Lower lobe of right lung (tissue), 2 donors: ENCODE results near the gene POLR2M. TPM values are rescaled to one million over a fixed set of nuclear protein-coding genes. Genes with fewer than 3 reads are reported as not detected.

ENCODE experiments used
- ATAC-seq, 2 donors: fragments of 200-7000 bp; cut with Tn5 transposase; one replicate each; pipeline ENCODE4 v1.9.1; 2020 to 2022; ENCODE audit warnings: mild to moderate bottlenecking in 2 of 2, moderate library complexity in 2 of 2
- DNase-seq: peaks from one replicate; pipeline ENCODE4 v3.0.0-alpha.2; 2020
- H3K27ac ChIP-seq: fragments of 200-600 bp; one replicate; pipeline ENCODE4 v1.8.0; 2022
- H3K27me3 ChIP-seq: fragments of 200-600 bp; one replicate; pipeline ENCODE4 v1.8.0; 2022; ENCODE audit warnings: low read depth
- H3K36me3 ChIP-seq: fragments of 200-600 bp; one replicate; pipeline ENCODE4 v1.8.0; 2022; ENCODE audit warnings: mild to moderate bottlenecking
- H3K4me1 ChIP-seq: fragments of 200-600 bp; one replicate; pipeline ENCODE4 v1.8.0; 2022
- H3K4me3 ChIP-seq: fragments of 200-600 bp; one replicate; pipeline ENCODE4 v1.8.0; 2022; ENCODE audit warnings: mild to moderate bottlenecking
- H3K9me3 ChIP-seq: fragments of 200-600 bp; one replicate; pipeline ENCODE4 v1.8.0; 2022
- CTCF ChIP-seq: fragments of 200-600 bp; IDR thresholded peaks from one replicate; pipeline ENCODE4 v1.8.0; 2022; ENCODE audit warnings: antibody characterized with exemption, mild to moderate bottlenecking
- intact Hi-C: fragments of 100-400 bp; cut with DNase I; formaldehyde crosslinking; loops from one replicate; pipeline ENCODE4 v1.11.0; 2022
- total RNA-seq: library from RNA; stranded (reverse); fragmentation: NEBNext Ultra II Directional; extraction: Animal tissue kit (Norgen Biotek cat#: 25700); gene quantifications from one replicate; pipeline ENCODE4 v1.2.1, GENCODE V29; 2021
- donor health status: DM: no; HTN: yes; CAD: no; lungs with severe emphysema.

Gene POLR2M
- total RNA-seq, 1 donor from 2014 or later = 58.3 TPM

- no peak for ATAC-seq
- no peak overlapping the region for H3K27ac ChIP-seq
Observed at GRCh38 chr15:57683481-57683880, 23.0 kb upstream of the POLR2M start.

GRCh38 chr15:57684491-57685151, 21.9 kb upstream of the POLR2M start:
- intact Hi-C loops = no loop called here
- H3K27me3 ChIP-seq = no peaks in the 10 kb centered on the region
- H3K4me1 ChIP-seq = no peaks in the 10 kb centered on the region
- H3K27ac ChIP-seq = no peak overlapping the region
- H3K4me3 ChIP-seq = no peak overlapping the region
- no peaks in the 10 kb centered on the region for H3K9me3 ChIP-seq
- no peak for TF ChIP-seq CTCF
- ATAC-seq = no peak
- H3K36me3 ChIP-seq = no peaks in the 10 kb centered on the region
- no peak for DNase-seq

More at GRCh38 chr15:57683481-57683880, 23.0 kb upstream of the POLR2M start:
- DNase-seq = no peak
- H3K4me3 ChIP-seq = no peak overlapping the region
- no peaks in the 10 kb centered on the region for H3K36me3 ChIP-seq
- no peaks in the 10 kb centered on the region for H3K4me1 ChIP-seq
- no peaks in the 10 kb centered on the region for H3K9me3 ChIP-seq
- no peaks in the 10 kb centered on the region for H3K27me3 ChIP-seq
- intact Hi-C loops = no loop called here
- TF ChIP-seq CTCF = no peak

- Histone ChIP-seq H3K36me3 (no peaks in the 10 kb centered on the region), H3K9me3 (no peaks in the 10 kb centered on the region), H3K4me3 (no peak overlapping the region), H3K27ac (no peak overlapping the region), H3K4me1 (no peaks in the 10 kb centered on the region), H3K27me3 (no peaks in the 10 kb centered on the region)
- TF ChIP-seq CTCF = no peak
- intact Hi-C loops = no loop called here
- ATAC-seq (no peak), DNase-seq (no peak)
Observed at GRCh38 chr15:57685306-57686095, 21.0 kb upstream of the POLR2M start.

- Histone ChIP-seq H3K9me3 (no peaks in the 10 kb centered on the region), H3K4me1 (no peaks in the 10 kb centered on the region), H3K36me3 (no peaks in the 10 kb centered on the region), H3K4me3 (no peak overlapping the region), H3K27ac (no peak overlapping the region), H3K27me3 (no peaks in the 10 kb centered on the region)
- TF ChIP-seq CTCF = no peak
- DNase-seq (no peak), ATAC-seq (no peak)
- intact Hi-C loops = no loop called here
Observed at GRCh38 chr15:57686657-57687056, 19.9 kb upstream of the POLR2M start.

GRCh38 chr15:57690341-57690966, 16.1 kb upstream of the POLR2M start:
- no peak for TF ChIP-seq CTCF
- Histone ChIP-seq H3K27ac (no peak overlapping the region), H3K9me3 (no peaks in the 10 kb centered on the region), H3K27me3 (no peaks in the 10 kb centered on the region), H3K4me1 (no peaks in the 10 kb centered on the region), H3K36me3 (no peaks in the 10 kb centered on the region), H3K4me3 (no peak overlapping the region)
- no peak for DNase-seq
- intact Hi-C loops = no loop called here
- peak in 1 of 2 donors; percentile 43 for ATAC-seq
